ENCODE data around the gene DSTN. TPM values are rescaled to one million over a fixed set of nuclear protein-coding genes. Genes with fewer than 3 reads are reported as not detected.

Gene DSTN
- total RNA-seq, 1 donor from 2014 or later, result 203 TPM

DNA sequence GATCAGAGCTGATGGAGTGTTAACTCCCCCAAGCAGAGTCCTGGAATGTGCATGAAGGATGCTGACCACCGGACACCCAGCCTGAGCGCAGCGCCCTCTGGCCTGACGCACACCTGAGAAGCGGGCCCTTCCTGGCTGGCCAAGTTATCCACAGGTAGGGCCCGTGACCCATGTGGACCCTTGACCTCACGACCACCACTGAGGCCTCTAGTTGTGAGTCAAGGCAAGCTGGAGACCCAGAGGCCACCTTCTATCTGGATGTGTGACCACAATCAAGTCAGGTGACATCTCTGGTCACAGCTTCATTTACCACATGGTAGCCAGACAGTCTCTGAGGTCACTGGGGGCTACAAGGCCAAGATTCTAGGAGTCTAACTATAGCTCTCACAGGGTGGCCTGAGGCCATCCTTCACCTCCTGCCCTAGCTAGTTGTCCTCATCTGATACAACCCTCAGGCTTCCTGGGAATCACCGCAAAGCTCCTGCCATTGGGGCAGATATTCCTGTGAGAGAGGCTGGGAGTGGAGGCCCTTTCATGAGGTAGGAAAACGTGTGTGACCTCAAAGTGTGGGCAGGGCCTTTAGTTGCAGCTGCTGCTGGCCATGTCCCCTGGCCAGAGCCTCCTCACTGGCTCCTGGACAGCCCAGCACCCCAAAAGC is 53.1 kb downstream of the DSTN start:
- no peak for DNase-seq (ENCODE audit: low read depth, low spot score)

DNA sequence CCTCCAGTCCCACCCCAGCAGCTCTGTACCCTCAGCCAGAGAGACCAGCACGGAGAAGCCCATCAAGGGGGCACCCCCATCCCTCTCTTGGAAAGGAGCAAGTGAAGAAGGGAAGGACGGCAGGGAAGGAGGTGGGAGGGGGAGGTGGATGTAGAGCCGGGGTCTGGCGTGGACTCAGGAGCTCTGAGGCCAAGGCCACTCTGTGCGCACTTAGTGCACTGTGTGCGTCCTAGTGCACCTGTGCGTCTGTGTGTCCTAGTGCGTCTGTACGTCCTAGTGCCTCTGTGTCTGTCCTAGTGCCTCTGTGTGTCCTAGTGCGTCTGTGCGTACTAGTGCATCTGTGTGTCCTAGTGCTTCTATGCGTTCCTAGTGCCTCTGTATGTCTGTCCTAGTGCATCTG is 54.2 kb downstream of the DSTN start:
- no peak for DNase-seq (ENCODE audit: low read depth, low spot score)

- no peak for DNase-seq (ENCODE audit: low read depth, low spot score)
Observed at GRCh38 chr20:17624551-17625245, 54.8 kb downstream of the DSTN start.

- DNase-seq (ENCODE audit: low read depth, low spot score), result no peak
Observed at GRCh38 chr20:17625246-17626051, 55.6 kb downstream of the DSTN start.

- no peak for DNase-seq (ENCODE audit: low read depth, low spot score)
Observed at GRCh38 chr20:17626217-17627007, 56.5 kb downstream of the DSTN start.

- no peak for DNase-seq (ENCODE audit: low read depth, low spot score)
Observed at GRCh38 chr20:17627101-17627955, 57.5 kb downstream of the DSTN start.

DNA sequence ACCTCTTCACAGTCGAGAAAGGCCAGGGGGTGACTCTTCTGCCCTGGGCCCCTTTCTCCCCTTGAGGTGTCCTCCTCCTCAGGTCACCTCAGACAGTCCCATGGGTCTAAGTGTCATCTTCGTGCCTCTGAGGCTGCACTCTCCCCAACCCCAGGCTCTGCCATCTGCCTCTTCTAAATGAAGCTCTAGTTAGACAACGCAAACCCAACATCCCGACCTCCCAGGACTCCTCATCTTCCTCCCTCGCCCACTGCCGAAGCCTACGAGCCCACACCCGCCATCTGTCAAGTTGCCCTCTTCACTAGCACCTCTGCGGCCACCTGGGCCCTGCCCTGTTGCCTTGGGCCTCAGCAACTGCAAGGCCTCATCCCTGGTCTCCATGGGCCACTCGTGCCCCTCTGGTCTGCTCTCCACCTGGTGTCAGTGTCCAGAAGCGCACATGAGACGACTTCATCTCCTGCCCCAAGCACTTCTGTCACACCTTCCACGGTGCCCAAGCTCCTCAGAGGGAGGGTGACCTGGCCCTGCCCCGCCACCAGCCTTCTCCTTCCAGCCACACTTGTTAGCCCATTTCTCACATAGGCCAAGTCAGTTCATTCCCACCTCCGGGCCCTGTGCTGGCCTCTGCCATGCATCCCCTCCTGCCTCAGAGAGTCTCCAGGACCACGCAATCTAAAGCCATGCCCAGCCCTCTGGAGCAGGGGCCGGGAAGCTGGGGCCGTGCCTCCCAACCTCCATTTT is 58.4 kb downstream of the DSTN start:
- DNase-seq (ENCODE audit: low read depth, low spot score), result no peak

- DNase-seq (ENCODE audit: low read depth, low spot score), result no peak
Observed at GRCh38 chr20:17629025-17629424, 59.1 kb downstream of the DSTN start.

DNA sequence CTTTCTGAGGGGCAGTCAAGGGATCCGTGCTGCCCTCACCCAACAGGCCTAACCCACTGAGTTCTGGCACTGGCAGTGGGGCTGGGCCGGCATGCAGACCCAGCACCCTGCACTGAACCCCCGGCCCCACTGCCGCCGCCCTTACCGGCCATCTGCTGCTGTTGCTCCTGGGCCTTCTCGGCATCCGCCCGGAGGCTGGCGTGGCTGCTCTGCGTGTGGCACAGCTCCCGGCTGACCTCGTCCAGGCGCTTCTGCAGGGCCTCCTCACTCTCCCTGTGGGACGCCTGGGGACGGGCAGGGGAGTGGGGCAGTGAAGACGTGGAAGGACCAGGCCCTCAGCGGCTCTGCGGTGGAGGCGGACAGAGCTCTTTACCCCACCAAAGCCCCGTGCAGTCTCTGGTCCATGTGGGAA is 59.8 kb downstream of the DSTN start:
- DNase-seq (ENCODE audit: low read depth, low spot score), result no peak

- no peak for DNase-seq (ENCODE audit: low read depth, low spot score)
Observed at GRCh38 chr20:17630151-17630805, 60.4 kb downstream of the DSTN start.

DNA sequence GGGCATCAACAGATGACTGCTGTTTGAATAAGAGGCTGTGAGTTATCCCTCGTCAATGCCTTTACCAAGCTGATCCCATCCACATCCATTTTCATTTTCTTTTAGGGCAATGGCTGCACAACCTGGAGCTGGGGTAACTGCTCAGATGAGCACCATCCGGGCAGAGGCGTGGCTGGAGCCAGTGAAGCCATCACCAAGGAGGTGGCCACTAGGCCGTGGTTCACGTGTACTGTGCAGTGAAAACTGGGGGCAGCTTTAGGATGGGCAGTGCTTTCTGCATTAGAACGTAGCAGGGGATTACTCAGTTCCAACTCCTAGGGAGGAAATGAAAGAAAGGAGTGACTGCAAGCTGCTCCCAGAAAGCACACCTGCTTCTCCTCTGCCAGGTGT is 60.9 kb downstream of the DSTN start:
- DNase-seq (ENCODE audit: low read depth, low spot score), result no peak

- DNase-seq (ENCODE audit: low read depth, low spot score), result no peak
Observed at GRCh38 chr20:17631576-17632319, 61.9 kb downstream of the DSTN start.

GRCh38 chr20:17633221-17633849 is 63.5 kb downstream of the DSTN start:
- no peak for DNase-seq (ENCODE audit: low read depth, low spot score)

DNA sequence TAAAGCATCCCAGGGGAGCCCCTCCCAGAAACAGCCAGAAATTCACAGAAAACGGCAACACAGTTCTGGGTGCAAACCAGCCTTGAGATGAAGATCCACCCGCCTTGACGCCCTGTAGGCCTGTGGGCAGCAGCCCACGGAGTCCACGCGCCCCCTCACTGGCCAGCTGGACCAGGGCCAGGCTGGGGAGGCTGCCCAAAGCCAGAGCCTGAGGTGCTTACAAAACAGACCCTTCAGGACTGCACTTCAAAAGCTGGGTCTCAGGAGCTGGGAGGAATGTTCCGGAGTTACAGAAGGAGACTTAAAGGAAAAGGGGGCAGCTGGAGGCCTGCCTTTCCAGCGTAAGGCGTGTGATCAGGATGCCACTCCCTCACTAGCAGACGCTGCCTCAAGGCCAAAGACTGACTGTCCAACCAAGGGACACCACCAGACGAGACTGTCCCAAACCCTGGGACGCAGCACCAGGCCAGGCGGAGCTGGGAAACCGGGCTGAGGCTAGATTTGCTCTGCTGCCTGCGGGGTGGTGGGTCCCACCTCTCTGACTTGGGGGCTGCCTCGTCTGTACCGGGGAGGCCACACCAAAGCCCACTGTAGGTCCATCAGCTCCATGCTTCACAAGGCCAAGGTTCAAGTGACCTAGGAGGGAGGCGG is 64.1 kb downstream of the DSTN start:
- no peak for DNase-seq (ENCODE audit: low read depth, low spot score)

GRCh38 chr20:17634661-17635331 is 64.9 kb downstream of the DSTN start:
- DNase-seq (ENCODE audit: low read depth, low spot score), result no peak

DNA sequence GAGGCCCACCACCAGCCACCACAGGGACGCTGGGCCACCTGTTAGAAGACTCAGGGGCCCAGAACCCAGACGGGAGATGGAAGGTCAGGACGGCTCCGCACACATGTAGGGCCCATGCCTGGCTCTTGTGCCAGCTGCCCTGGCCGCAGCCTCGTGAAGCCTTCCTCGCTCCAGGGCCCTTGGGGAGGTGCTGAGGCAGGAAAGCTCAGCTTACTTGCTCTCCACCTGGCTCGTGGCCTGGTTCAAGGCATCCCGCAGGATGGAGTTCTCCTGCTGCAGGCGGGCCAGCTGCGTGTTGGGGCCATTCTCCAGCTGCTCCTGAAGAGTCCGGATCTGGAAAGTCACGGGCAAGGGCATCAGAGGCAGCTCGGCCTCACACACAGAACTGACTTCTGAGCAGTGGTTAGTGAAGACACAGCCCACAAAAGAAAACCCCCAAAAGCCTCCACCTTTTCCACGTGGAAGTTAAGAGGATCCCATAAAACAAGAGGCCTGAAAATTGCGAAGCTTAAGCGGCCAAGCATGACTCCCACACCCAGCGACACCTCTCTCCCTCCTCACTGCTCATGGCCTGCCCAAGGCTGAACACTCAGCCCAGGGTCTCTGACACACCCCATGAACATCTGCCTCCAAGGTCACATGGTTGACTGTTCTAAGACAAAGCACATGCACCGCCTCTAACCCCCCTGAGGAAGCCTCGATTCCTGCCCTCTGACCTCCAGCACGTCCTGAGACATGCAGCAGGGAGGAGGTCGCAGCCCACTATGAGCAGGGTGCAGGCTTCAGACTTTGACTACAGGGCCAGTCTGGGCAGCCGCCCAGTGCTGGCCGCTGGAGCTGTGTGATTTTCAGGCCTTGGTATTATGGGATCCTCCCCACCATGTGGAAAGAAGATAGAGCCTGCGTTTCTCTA is 65.7 kb downstream of the DSTN start:
- DNase-seq (ENCODE audit: low read depth, low spot score), result no peak

Data from pulmonary artery endothelial cell (primary cell).